Erythroblast (primary cell): Measurements from ENCODE around the gene RPL3.

Source experiments
- GATA1 ChIP-seq: IDR thresholded peaks from 2 replicates; pipeline ENCODE4 v1.6.1; 2011; ENCODE audit warnings: low read depth, mild to moderate bottlenecking, control low read depth, low read length, moderate library complexity
- POLR2A ChIP-seq: IDR thresholded peaks from 2 replicates; pipeline ENCODE4 v1.6.1; 2011; ENCODE audit warnings: mild to moderate bottlenecking, low read length

DNA sequence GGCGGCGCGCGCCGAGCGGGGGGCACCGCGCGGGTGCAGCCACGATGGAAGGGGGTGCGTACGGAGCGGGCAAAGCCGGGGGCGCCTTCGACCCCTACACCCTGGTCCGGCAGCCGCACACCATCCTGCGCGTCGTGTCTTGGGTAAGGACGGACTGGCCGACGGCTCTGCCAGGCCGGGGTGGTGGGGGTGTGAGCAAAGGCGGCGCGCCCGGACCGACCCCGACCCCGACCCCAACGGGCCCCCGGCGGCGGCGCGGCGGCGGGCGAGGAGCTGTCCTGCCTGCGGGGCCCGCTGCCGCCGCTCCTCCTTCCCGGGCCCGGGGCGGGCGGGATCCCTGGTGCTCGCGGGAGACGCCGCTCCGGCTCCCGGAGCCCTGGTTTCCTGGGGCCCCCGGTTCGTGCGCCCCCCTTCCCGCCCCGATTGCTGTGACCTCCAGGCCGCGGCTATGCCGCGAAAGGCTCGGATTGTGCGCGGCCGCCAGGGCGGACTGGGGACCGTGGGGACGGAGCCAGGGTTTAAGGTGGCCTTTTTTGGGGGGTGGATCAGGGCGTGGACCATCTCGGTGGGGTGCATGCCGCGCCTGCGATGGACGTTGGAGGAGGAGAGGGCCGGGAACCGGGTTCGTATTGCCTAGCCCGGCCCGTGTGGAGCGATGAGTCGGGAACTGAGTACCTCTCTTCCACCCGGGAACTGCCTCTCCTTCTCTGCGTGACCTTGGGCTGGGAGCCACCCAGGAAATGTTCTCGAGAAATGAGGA is 30.7 kb upstream of the RPL3 start, which contains the start of gene SYNGR1:
- TF ChIP-seq POLR2A (no peak), GATA1 (no peak)
